Measurements from ENCODE around the gene CLEC1A. TPM values are rescaled to one million over a fixed set of nuclear protein-coding genes. Genes with fewer than 3 reads are reported as not detected.

The CLEC1A gene
- total RNA-seq, 1 experiment from 2014 or later = not detected

GRCh38 chr12:10072131-10072530 lies 26.7 kb downstream of the CLEC1A start:
- no TSS peak for BruUV-seq (replicated peaks)
- RAD21 ChIA-PET (ENCODE audit: low non-redundant PET in 1 of 2, low total read pairs in 2 of 2, uncharacterized antibody in 2 of 2, unreplicated experiment in 2 of 2) = no interaction called here

More at GRCh38 chr12:10072131-10072530, 26.7 kb downstream of the CLEC1A start:
- POLR2A ChIA-PET = no interaction called here
- intact Hi-C loops (cut with micrococcal nuclease) = no loop called here
- Histone ChIP-seq H3K36me3 (ENCODE audit: control insufficient read depth in 1 of 2, insufficient read depth in 2 of 2, low read length in 2 of 2) (no peaks in the 10 kb centered on the region), H3K9me3 (ENCODE audit: control insufficient read depth in 1 of 2, insufficient read depth in 1 of 2, low read depth in 1 of 2, low read length in 2 of 2) (no peaks in the 10 kb centered on the region), H3K9me2 (ENCODE audit: insufficient read depth) (no peaks in the 10 kb centered on the region), H3K27me3 (ENCODE audit: insufficient read depth, low read length) (peaks cover 83% of the 10 kb centered on the region), H3K27ac (ENCODE audit: low read depth, low read length) (no peak overlapping the region), H3K4me1 (ENCODE audit: control insufficient read depth in 1 of 2, insufficient read depth in 2 of 2, low read length in 2 of 2) (no peaks in the 10 kb centered on the region), H3K79me2 (ENCODE audit: insufficient read depth, low read length) (no peaks in the 10 kb centered on the region), H4K20me1 (ENCODE audit: insufficient read depth) (no peaks in the 10 kb centered on the region), H3K4me2 (ENCODE audit: low read length) (no peak overlapping the region), H3K9ac (ENCODE audit: low read length) (no peak overlapping the region), H2AFZ (ENCODE audit: low read depth, low read length, poor library complexity, severe bottlenecking) (no peak overlapping the region), H3K4me3 (replicated peaks in 1 of 2; ENCODE audit: low read depth in 1 of 2, low read length in 2 of 2) (no peak overlapping the region)
- ATAC-seq (no peak), DNase-seq (ENCODE audit: low read depth, low spot score) (no peak)
- CTCF ChIA-PET = no interaction called here
- no peak for TF ChIP-seq EZH2 (IDR thresholded peaks at IDR 0.05)
- no peak for TF ChIP-seq YY1 (IDR thresholded peaks at IDR 0.05; ENCODE audit: extremely low read depth, insufficient replicate concordance, low read depth, low read length)
- no peak for TF ChIP-seq MAX (IDR thresholded peaks at IDR 0.05)
- no peak for TF ChIP-seq SP1 (IDR thresholded peaks at IDR 0.05; ENCODE audit: low read depth)
- no peak for TF ChIP-seq EGR1 (IDR thresholded peaks at IDR 0.05; ENCODE audit: low read depth)
- TF ChIP-seq SIN3A (IDR thresholded peaks at IDR 0.05; ENCODE audit: low read depth) = no peak
- no peak for TF ChIP-seq CTCF (IDR thresholded peaks at IDR 0.05 in 2 of 3, conservative IDR thresholded peaks at IDR 0.05 in 1 of 3; ENCODE audit: borderline replicate concordance in 1 of 3, insufficient read depth in 1 of 3, low read depth in 2 of 3, low read length in 2 of 3)
- no peak for TF ChIP-seq JUND (IDR thresholded peaks at IDR 0.05)
- TF ChIP-seq TCF7L2 (IDR thresholded peaks at IDR 0.05; ENCODE audit: borderline replicate concordance, extremely low read depth, insufficient read depth, insufficient read length) = no peak
- TF ChIP-seq REST (IDR thresholded peaks at IDR 0.05; ENCODE audit: low read depth) = no peak
- no peak for TF ChIP-seq ZNF274 (IDR thresholded peaks at IDR 0.05; ENCODE audit: low read depth, low read length)
- TF ChIP-seq POLR2A (IDR thresholded peaks at IDR 0.05; ENCODE audit: borderline replicate concordance, extremely low read depth, insufficient read depth, insufficient read length) = no peak
- TF ChIP-seq SRF (IDR thresholded peaks at IDR 0.05; ENCODE audit: low read depth) = no peak
- TF ChIP-seq FOSL1 (IDR thresholded peaks at IDR 0.05; ENCODE audit: low read depth) = no peak
